ENCODE results near the gene RAB11FIP3. TPM values are rescaled to one million over a fixed set of nuclear protein-coding genes. Genes with fewer than 3 reads are reported as not detected.

The RAB11FIP3 gene
- total and polyA plus RNA-seq, 2 experiments from 2014 or later = 1.2 to 27.8 TPM

GRCh38 chr16:450785-451512 lies 25.5 kb downstream of the RAB11FIP3 start:
- peaks cover 46% of the 10 kb centered on the region for H3K79me2 ChIP-seq (ENCODE audit: insufficient read depth)
- H3K4me1 ChIP-seq (ENCODE audit: insufficient read depth) = no peaks in the 10 kb centered on the region
- no peaks in the 10 kb centered on the region for H3K27me3 ChIP-seq (replicated peaks; ENCODE audit: insufficient read depth)
- peaks cover 4% of the 10 kb centered on the region; the same call in 1 of the 2 replicates for H3F3A ChIP-seq (ENCODE audit: insufficient read depth)
- no peaks in the 10 kb centered on the region for H3K36me3 ChIP-seq (ENCODE audit: low read depth)
- WGBS, 2 experiments (ENCODE audit: low coverage in 1 of 2, low lambda C conversion rate in 2 of 2, missing lambda C conversion rate in 2 of 2) = 72 to 76% methylated on average over 13 to 14 of the region's 14 CpGs
- TF ChIP-seq EZH2phosphoT487 (IDR thresholded peaks at IDR 0.05; ENCODE audit: insufficient read depth, low read depth) (no peak), EZH2 (IDR thresholded peaks at IDR 0.05; ENCODE audit: insufficient read depth, poor library complexity, severe bottlenecking) (no peak)
- in situ Hi-C loops (cut with MboI) = no loop called here
- H3K27ac ChIP-seq = no peak overlapping the region
- H3K9me3 ChIP-seq (ENCODE audit: low read depth) = no peaks in the 10 kb centered on the region
- no peak overlapping the region for H2AFZ ChIP-seq
- no peak overlapping the region for H3K4me2 ChIP-seq (ENCODE audit: unreplicated experiment)
- no peak overlapping the region for H3K4me3 ChIP-seq
- H3K9me2 ChIP-seq (ENCODE audit: insufficient read depth) = no peaks in the 10 kb centered on the region
- H3K9ac ChIP-seq = no peak overlapping the region
- no peaks in the 10 kb centered on the region for H4K20me1 ChIP-seq (ENCODE audit: insufficient read depth)
- DNase-seq = no peak

GRCh38 chr16:454397-454940 lies 29.0 kb downstream of the RAB11FIP3 start:
- Histone ChIP-seq H3K9ac (no peak overlapping the region), H3K4me2 (ENCODE audit: unreplicated experiment) (no peak overlapping the region), H3K4me3 (no peak overlapping the region), H3K27me3 (replicated peaks; ENCODE audit: insufficient read depth) (no peaks in the 10 kb centered on the region), H3K9me3 (ENCODE audit: low read depth) (no peaks in the 10 kb centered on the region), H2AFZ (no peak overlapping the region), H3K27ac (no peak overlapping the region), H3K36me3 (ENCODE audit: low read depth) (no peaks in the 10 kb centered on the region), H4K20me1 (ENCODE audit: insufficient read depth) (no peaks in the 10 kb centered on the region), H3K4me1 (ENCODE audit: insufficient read depth) (peaks cover 8% of the 10 kb centered on the region), H3K79me2 (ENCODE audit: insufficient read depth) (peaks cover 38% of the 10 kb centered on the region), H3F3A (ENCODE audit: insufficient read depth) (peaks cover 18% of the 10 kb centered on the region; the same call in 1 of the 2 replicates), H3K9me2 (ENCODE audit: insufficient read depth) (no peaks in the 10 kb centered on the region)
- no peak for DNase-seq
- in situ Hi-C loops (cut with MboI) = no loop called here
- TF ChIP-seq EZH2phosphoT487 (IDR thresholded peaks at IDR 0.05; ENCODE audit: insufficient read depth, low read depth) = no peak
- TF ChIP-seq EZH2 (IDR thresholded peaks at IDR 0.05; ENCODE audit: insufficient read depth, poor library complexity, severe bottlenecking) = no peak
- WGBS, 2 experiments (ENCODE audit: low coverage in 1 of 2, low lambda C conversion rate in 2 of 2, missing lambda C conversion rate in 2 of 2) = 90 to 91% methylated on average over 13 of the region's 13 CpGs

- peaks cover 8% of the 10 kb centered on the region for H3K4me1 ChIP-seq (ENCODE audit: insufficient read depth)
- no peak overlapping the region for H3K9ac ChIP-seq
- H3K79me2 ChIP-seq (ENCODE audit: insufficient read depth) = peaks cover 46% of the 10 kb centered on the region
- no peaks in the 10 kb centered on the region for H3K9me2 ChIP-seq (ENCODE audit: insufficient read depth)
- peaks cover 18% of the 10 kb centered on the region; the same call in 1 of the 2 replicates for H3F3A ChIP-seq (ENCODE audit: insufficient read depth)
- no peak overlapping the region for H3K4me3 ChIP-seq
- no peak for DNase-seq
- 92 to 93% methylated on average over 12 of the region's 12 CpGs for WGBS, 2 experiments (ENCODE audit: low coverage in 1 of 2, low lambda C conversion rate in 2 of 2, missing lambda C conversion rate in 2 of 2)
- no peaks in the 10 kb centered on the region for H4K20me1 ChIP-seq (ENCODE audit: insufficient read depth)
- TF ChIP-seq EZH2phosphoT487 (IDR thresholded peaks at IDR 0.05; ENCODE audit: insufficient read depth, low read depth) (no peak), EZH2 (IDR thresholded peaks at IDR 0.05; ENCODE audit: insufficient read depth, poor library complexity, severe bottlenecking) (no peak)
- in situ Hi-C loops (cut with MboI) = no loop called here
- H3K27me3 ChIP-seq (replicated peaks; ENCODE audit: insufficient read depth) = no peaks in the 10 kb centered on the region
- H3K27ac ChIP-seq = no peak overlapping the region
- H3K4me2 ChIP-seq (ENCODE audit: unreplicated experiment) = no peak overlapping the region
- no peak overlapping the region for H2AFZ ChIP-seq
- no peaks in the 10 kb centered on the region for H3K36me3 ChIP-seq (ENCODE audit: low read depth)
- no peaks in the 10 kb centered on the region for H3K9me3 ChIP-seq (ENCODE audit: low read depth)
These were observed 30.0 kb downstream of the RAB11FIP3 start for GRCh38 chr16:455453-455852.

GRCh38 chr16:456891-457483 lies 31.5 kb downstream of the RAB11FIP3 start:
- Histone ChIP-seq H3K9me3 (ENCODE audit: low read depth) (no peaks in the 10 kb centered on the region), H3K4me3 (no peak overlapping the region), H3K27me3 (replicated peaks; ENCODE audit: insufficient read depth) (no peaks in the 10 kb centered on the region), H4K20me1 (ENCODE audit: insufficient read depth) (no peaks in the 10 kb centered on the region), H3K4me1 (ENCODE audit: insufficient read depth) (peaks cover 8% of the 10 kb centered on the region), H3K36me3 (ENCODE audit: low read depth) (no peaks in the 10 kb centered on the region), H3K9me2 (ENCODE audit: insufficient read depth) (no peaks in the 10 kb centered on the region), H3K4me2 (ENCODE audit: unreplicated experiment) (no peak overlapping the region), H2AFZ (no peak overlapping the region), H3K27ac (peak overlapping the region; percentile 51), H3K9ac (peak overlapping the region; percentile 26; the same call in 1 of the 2 replicates), H3F3A (ENCODE audit: insufficient read depth) (peaks cover 18% of the 10 kb centered on the region; the same call in 1 of the 2 replicates), H3K79me2 (ENCODE audit: insufficient read depth) (peaks cover 56% of the 10 kb centered on the region)
- DNase-seq = peak; percentile 58
- 50 to 54% methylated on average over 11 of the region's 11 CpGs for WGBS, 2 experiments (ENCODE audit: low coverage in 1 of 2, low lambda C conversion rate in 2 of 2, missing lambda C conversion rate in 2 of 2)
- TF ChIP-seq EZH2 (IDR thresholded peaks at IDR 0.05; ENCODE audit: insufficient read depth, poor library complexity, severe bottlenecking) = no peak
- no peak for TF ChIP-seq EZH2phosphoT487 (IDR thresholded peaks at IDR 0.05; ENCODE audit: insufficient read depth, low read depth)
- in situ Hi-C loops (cut with MboI) = no loop called here

All from GM23248 (cell line).